H1 (cell line): ENCODE results near the gene TNNT3. TPM values are rescaled to one million over a fixed set of nuclear protein-coding genes. Genes with fewer than 3 reads are reported as not detected.

Source experiments
- CTCF ChIA-PET: fragments of 300-600 bp; sonication (Branson Sonifier 250); formaldehyde crosslinking; loops from one replicate; lab custom pipeline; 2021; ENCODE audit not compliant: partially characterized antibody; lab: Charles Lee
- POLR2A ChIA-PET: fragments of 300-600 bp; sonication (Branson Sonifier 250); formaldehyde crosslinking; loops from one replicate; lab custom pipeline; 2021; ENCODE audit warnings: inconsistent platforms; ENCODE audit not compliant: partially characterized antibody; lab: Charles Lee
- DNase-seq, 2 experiments: peaks; one replicate each; pipeline versions ENCODE4 v3.0.0 to v3.0.0-alpha.2; 2010 to 2022; ENCODE audit warnings: low spot score in 2 of 2, low read depth in 1 of 2, mixed read lengths in 1 of 2
- FAIRE-seq: peaks from 2 replicates; lab custom pipeline; 2011; peaks lifted over from hg19 to GRCh38; lab: Jason Lieb, UNC
- H2AFZ ChIP-seq: 2 replicates; pipeline ENCODE4 v1.8.1; 2012; ENCODE audit warnings: low read length, inconsistent platforms
- H2AK5ac ChIP-seq: 2 replicates; pipeline ENCODE4 v1.6.1; 2013; ENCODE audit warnings: low read depth, low read length
- H2BK120ac ChIP-seq: replicated peaks from 2 replicates; pipeline ENCODE3; 2013; ENCODE audit warnings: low read depth, low read length, inconsistent platforms
- H2BK12ac ChIP-seq: 2 replicates; pipeline ENCODE4 v1.6.1; 2013; ENCODE audit warnings: low read depth, low read length
- H2BK15ac ChIP-seq: 2 replicates; pipeline ENCODE4 v1.6.1; 2013; ENCODE audit warnings: low read length
- H2BK20ac ChIP-seq: 2 replicates; pipeline ENCODE4 v1.6.1; 2013; ENCODE audit warnings: low read length
- H2BK5ac ChIP-seq: 2 replicates; pipeline ENCODE4 v1.6.1; 2013; ENCODE audit warnings: low read depth, low read length
- H3K14ac ChIP-seq: 2 replicates; pipeline ENCODE4 v1.6.1; 2013; ENCODE audit warnings: inconsistent platforms; ENCODE audit not compliant: insufficient read length
- H3K18ac ChIP-seq: 2 replicates; pipeline ENCODE4 v1.6.1; 2013; ENCODE audit warnings: low read length; ENCODE audit errors: extremely low read depth
- H3K23ac ChIP-seq: 2 replicates; pipeline ENCODE4 v1.6.1; 2013; ENCODE audit warnings: inconsistent platforms; ENCODE audit not compliant: insufficient read length
- H3K23me2 ChIP-seq: 2 replicates; pipeline ENCODE4 v1.6.1; 2013; ENCODE audit warnings: low read depth, low read length
- H3K27ac ChIP-seq: 2 replicates; pipeline ENCODE4 v1.6.1; 2011; ENCODE audit warnings: low read depth, low read length, inconsistent platforms
- H3K27me3 ChIP-seq, 4 experiments: replicated peaks in 1 of 4; 1 replicate in 1 of 4; 2 replicates in 3 of 4; pipeline versions ENCODE4 v1.6.1 to v1.8.1; 2011 to 2013; ENCODE audit warnings: low read length in 3 of 4, mild to moderate bottlenecking in 3 of 4, inconsistent platforms in 2 of 4, mixed read lengths in 2 of 4, moderate library complexity in 1 of 4; ENCODE audit not compliant: control insufficient read depth in 3 of 4, insufficient read depth in 3 of 4; ENCODE audit errors: extremely low read depth in 1 of 4
- H3K36me3 ChIP-seq, 4 experiments: 2 replicates each; pipeline versions ENCODE4 v1.6.1 to v1.8.1; 2011 to 2013; ENCODE audit warnings: mild to moderate bottlenecking in 4 of 4, low read length in 3 of 4, moderate library complexity in 2 of 4, control low read depth in 1 of 4, inconsistent platforms in 1 of 4; ENCODE audit not compliant: insufficient read depth in 4 of 4, control insufficient read depth in 2 of 4
- H3K4ac ChIP-seq: replicated peaks from 2 replicates; pipeline ENCODE3; 2013; ENCODE audit warnings: low read length, low read depth, mixed read lengths, inconsistent platforms; ENCODE audit not compliant: insufficient read length
- H3K4me1 ChIP-seq, 4 experiments: replicated peaks in 1 of 4; 1 replicate in 1 of 4; 2 replicates in 3 of 4; pipeline versions ENCODE4 v1.6.1 to v1.8.1; 2011 to 2013; ENCODE audit warnings: low read length in 3 of 4, inconsistent platforms in 2 of 4, mixed read lengths in 1 of 4; ENCODE audit not compliant: insufficient read depth in 4 of 4, control insufficient read depth in 3 of 4
- H3K4me2 ChIP-seq, 2 experiments: 2 replicates each; pipeline versions ENCODE4 v1.6.1 to v1.8.1; 2011 to 2013; ENCODE audit warnings: low read depth in 2 of 2, low read length in 2 of 2, control low read depth in 1 of 2, inconsistent platforms in 1 of 2, mild to moderate bottlenecking in 1 of 2; ENCODE audit not compliant: insufficient read depth in 1 of 2
- H3K4me3 ChIP-seq, 4 experiments: fragments of 200-600, 300-600 bp in 1 of 4; sonication (generic), shearing (Covaris generic), sonication (Bioruptor Twin) in 1 of 4; 2 replicates each; pipeline versions ENCODE4 v1.5.1 to v1.8.1; 2011 to 2016; ENCODE audit warnings: low read length in 4 of 4, low read depth in 3 of 4, control low read depth in 2 of 4, inconsistent platforms in 2 of 4, mild to moderate bottlenecking in 2 of 4, mixed read lengths in 1 of 4, moderate library complexity in 1 of 4; ENCODE audit not compliant: insufficient read depth in 2 of 4; ENCODE audit errors: extremely low read depth in 1 of 4
- H3K56ac ChIP-seq: replicated peaks from 2 replicates; pipeline ENCODE3; 2013; ENCODE audit warnings: low read depth, mild to moderate bottlenecking, mixed read lengths, low read length, inconsistent platforms; ENCODE audit not compliant: insufficient read length
- H3K79me1 ChIP-seq: 2 replicates; pipeline ENCODE4 v1.6.1; 2013; ENCODE audit warnings: low read depth, low read length, control low read depth
- H3K79me2 ChIP-seq, 2 experiments: 2 replicates each; pipeline versions ENCODE4 v1.6.1 to v1.8.1; 2012 to 2013; ENCODE audit warnings: low read length in 2 of 2, mild to moderate bottlenecking in 2 of 2, inconsistent platforms in 1 of 2; ENCODE audit not compliant: insufficient read depth in 2 of 2, control insufficient read depth in 1 of 2
- H3K9ac ChIP-seq, 4 experiments: replicated peaks in 1 of 4; 1 replicate in 1 of 4; 2 replicates in 3 of 4; pipeline versions ENCODE4 v1.6.1 to v1.8.1; 2011 to 2013; ENCODE audit warnings: low read depth in 3 of 4, low read length in 3 of 4, control low read depth in 2 of 4, mild to moderate bottlenecking in 2 of 4, moderate library complexity in 2 of 4, inconsistent platforms in 1 of 4; ENCODE audit errors: extremely low read depth in 1 of 4
- H3K9me3 ChIP-seq, 2 experiments: 2 replicates each; pipeline versions ENCODE4 v1.6.1 to v1.8.1; 2012 to 2013; ENCODE audit warnings: mild to moderate bottlenecking in 2 of 2, moderate library complexity in 2 of 2, control low read depth in 1 of 2, inconsistent platforms in 1 of 2, low read depth in 1 of 2, low read length in 1 of 2, mixed read lengths in 1 of 2; ENCODE audit not compliant: insufficient read depth in 2 of 2
- H4K20me1 ChIP-seq, 2 experiments: replicated peaks in 1 of 2; 2 replicates each; pipeline versions ENCODE3 to v1.8.1; 2011 to 2013; ENCODE audit warnings: inconsistent platforms in 2 of 2, low read length in 2 of 2, mild to moderate bottlenecking in 1 of 2; ENCODE audit not compliant: insufficient read depth in 2 of 2, control insufficient read depth in 1 of 2
- H4K5ac ChIP-seq: 2 replicates; pipeline ENCODE4 v1.6.1; 2013; ENCODE audit warnings: low read length, low read depth, mixed read lengths, inconsistent platforms; ENCODE audit not compliant: insufficient read length
- H4K8ac ChIP-seq: 2 replicates; pipeline ENCODE4 v1.8.0; 2013; ENCODE audit warnings: mild to moderate bottlenecking, moderate library complexity, low read length, inconsistent platforms; ENCODE audit not compliant: insufficient read depth; ENCODE audit errors: extremely low read depth
- H4K91ac ChIP-seq: replicated peaks from 2 replicates; pipeline ENCODE3; 2013; ENCODE audit warnings: low read length, mixed read lengths, inconsistent platforms; ENCODE audit not compliant: insufficient read length
- BACH1 ChIP-seq: IDR thresholded peaks from 2 replicates; pipeline ENCODE4 v1.6.1; 2012; ENCODE audit warnings: low read length, improper control_type of control experiment
- CBX5 ChIP-seq: fragments of 300-800, 300-1000 bp; sonication (generic); IDR thresholded peaks from 2 replicates; pipeline ENCODE4 v1.7.1; 2016; ENCODE audit warnings: antibody characterized with exemption, low read length, low read depth
- CREB1 ChIP-seq: IDR thresholded peaks from 2 replicates; pipeline ENCODE4 v1.6.1; 2012; ENCODE audit warnings: inconsistent platforms
- CTBP2 ChIP-seq: IDR thresholded peaks from 2 replicates; pipeline ENCODE4 v1.7.0; 2011; ENCODE audit warnings: borderline replicate concordance, mild to moderate bottlenecking, moderate library complexity, mixed read lengths, low read length; ENCODE audit not compliant: insufficient read depth, insufficient read length
- JUND ChIP-seq: IDR thresholded peaks from 2 replicates; pipeline ENCODE4 v1.6.1; 2011; ENCODE audit warnings: mild to moderate bottlenecking, improper control_type of control experiment, low read length
- MAFK ChIP-seq: IDR thresholded peaks from 2 replicates; pipeline ENCODE4 v1.6.1; 2012; ENCODE audit warnings: low read depth, mild to moderate bottlenecking, improper control_type of control experiment, low read length
- RAD21 ChIP-seq, 2 experiments: IDR thresholded peaks in 1 of 2; conservative IDR thresholded peaks in 1 of 2; 2 replicates each; pipeline ENCODE4 v1.6.1; 2011; ENCODE audit warnings: low read depth in 2 of 2, low read length in 2 of 2, improper control_type of control experiment in 1 of 2, inconsistent platforms in 1 of 2, mild to moderate bottlenecking in 1 of 2, moderate library complexity in 1 of 2
- RNF2 ChIP-seq: fragments of 200-900, 300-1000 bp; sonication (generic); IDR thresholded peaks from 2 replicates; pipeline ENCODE4 v1.7.1; 2016; ENCODE audit warnings: borderline replicate concordance, low read depth, mild to moderate bottlenecking, antibody characterized with exemption, low read length; ENCODE audit not compliant: poor library complexity, severe bottlenecking; ENCODE audit errors: missing control alignments
- SAP30 ChIP-seq: fragments of 300-600 bp; sonication (generic); IDR thresholded peaks from 2 replicates; pipeline ENCODE4 v1.7.1; 2012; ENCODE audit warnings: low read length, moderate library complexity, mild to moderate bottlenecking, inconsistent platforms; ENCODE audit not compliant: insufficient read depth, insufficient replicate concordance
- SP1 ChIP-seq: IDR thresholded peaks from 2 replicates; pipeline ENCODE4 v1.6.1; 2011; ENCODE audit warnings: low read depth, low read length
- USF2 ChIP-seq: IDR thresholded peaks from 2 replicates; pipeline ENCODE4 v1.6.1; 2011; ENCODE audit warnings: low read length, improper control_type of control experiment
- WGBS, 2 experiments: shearing (Covaris generic) in 1 of 2; methylation state at CpG; one replicate each; pipeline versions ENCODE4 v1.1.6 to v1.1.7; 2013 to 2015; ENCODE audit warnings: low lambda C conversion rate in 2 of 2, mixed read lengths in 2 of 2, inconsistent platforms in 1 of 2, low coverage in 1 of 2, missing lambda C conversion rate in 1 of 2; ENCODE audit not compliant: insufficient replicate concordance in 2 of 2, insufficient coverage in 1 of 2, insufficient read length in 1 of 2; ENCODE audit errors: extremely low coverage in 1 of 2, missing lambda C conversion rate in 1 of 2; 5-methylcytosine and 5-hydroxymethylcytosine counted together
- polyA plus RNA-seq, 7 experiments: library from polyadenylated mRNA; depleted of rRNA in 3 of 7; stranded (reverse) in 5 of 7; unstranded in 2 of 7; fragments of >200 nt in 5 of 7; fragments of 200-250 nt in 2 of 7; gene quantifications; 1 replicate in 5 of 7; 2 replicates in 1 of 7; 4 replicates in 1 of 7; pipeline versions ENCODE4 v1.2.1 to v1.2.3, GENCODE V29; 2011 to 2013; ENCODE audit warnings: missing spikeins in 2 of 7, mixed read lengths in 2 of 7
- total RNA-seq: library from RNA; stranded (reverse); fragmentation: NEBNext Ultra II Directional; extraction: Animal tissue kit (Norgen Biotek cat#: 25700); gene quantifications from 2 replicates; pipeline ENCODE4 v1.2.1, GENCODE V29; 2021

TNNT3 gene
- total and polyA plus RNA-seq, 2 of the 8 experiments (the other 6 are each of a cell fraction or from before 2014, with no cell fraction given): not detected

- Histone ChIP-seq H2BK20ac (no peak overlapping the region), H2BK120ac (no peak overlapping the region), H3K18ac (no peak overlapping the region), H4K8ac (no peak overlapping the region), H4K5ac (no peak overlapping the region), H3K79me1 (no peaks in the 10 kb centered on the region), H3K23ac (no peak overlapping the region), H3K36me3 (no peaks in the 10 kb centered on the region), H3K4me1 (no peaks in the 10 kb centered on the region), H3K79me2 (no peaks in the 10 kb centered on the region), H3K27me3 (no peaks in the 10 kb centered on the region), H3K14ac (no peak overlapping the region), H2BK15ac (no peak overlapping the region), H4K20me1 (no peaks in the 10 kb centered on the region), H3K4me3 (no peak overlapping the region), H3K27ac (no peak overlapping the region), H3K56ac (no peak overlapping the region), H3K23me2 (no peaks in the 10 kb centered on the region), H2AK5ac (no peak overlapping the region), H3K4me2 (no peak overlapping the region), H2AFZ (no peak overlapping the region), H3K4ac (no peak overlapping the region), H3K9ac (no peak overlapping the region), H4K91ac (no peak overlapping the region), H2BK5ac (no peak overlapping the region), H3K9me3 (no peaks in the 10 kb centered on the region), H2BK12ac (no peak overlapping the region)
- FAIRE-seq (no peak), DNase-seq (no peak)
- ChIA-PET POLR2A (no interaction called here), CTCF (interaction anchor here (0.9 to 18.8 kb wide), 14 partner anchors 14 to 314 kb away, joined by 3 to 416 read pairs (median 3); partner anchors contain the start of genes H19 and INS)
- WGBS, 2 experiments: 64% methylated on average over 3 of the region's 23 CpGs; no CpG with 5 or more reads in 1 of the 2 experiments
- TF ChIP-seq CTBP2 (no peak), MAFK (no peak), CREB1 (no peak), SP1 (no peak), SAP30 (no peak), CBX5 (no peak), BACH1 (no peak), JUND (no peak), RAD21 (IDR thresholded peaks at IDR 0.05 in 1 of 2, conservative IDR thresholded peaks at IDR 0.05 in 1 of 2; ENCODE audit: low read depth in 2 of 2, low read length in 2 of 2) (no peak), USF2 (no peak), RNF2 (no peak)
Observed at GRCh38 chr11:1953489-1954266, 34.2 kb downstream of the TNNT3 start.
